ENCODE measurements around the gene PRKCA.

- TF ChIP-seq EP300 (IDR thresholded peaks at IDR 0.05) (no peak), POLR2A (IDR thresholded peaks at IDR 0.05; ENCODE audit: low read depth) (no peak)
- TF ChIP-seq, protein P1, sequence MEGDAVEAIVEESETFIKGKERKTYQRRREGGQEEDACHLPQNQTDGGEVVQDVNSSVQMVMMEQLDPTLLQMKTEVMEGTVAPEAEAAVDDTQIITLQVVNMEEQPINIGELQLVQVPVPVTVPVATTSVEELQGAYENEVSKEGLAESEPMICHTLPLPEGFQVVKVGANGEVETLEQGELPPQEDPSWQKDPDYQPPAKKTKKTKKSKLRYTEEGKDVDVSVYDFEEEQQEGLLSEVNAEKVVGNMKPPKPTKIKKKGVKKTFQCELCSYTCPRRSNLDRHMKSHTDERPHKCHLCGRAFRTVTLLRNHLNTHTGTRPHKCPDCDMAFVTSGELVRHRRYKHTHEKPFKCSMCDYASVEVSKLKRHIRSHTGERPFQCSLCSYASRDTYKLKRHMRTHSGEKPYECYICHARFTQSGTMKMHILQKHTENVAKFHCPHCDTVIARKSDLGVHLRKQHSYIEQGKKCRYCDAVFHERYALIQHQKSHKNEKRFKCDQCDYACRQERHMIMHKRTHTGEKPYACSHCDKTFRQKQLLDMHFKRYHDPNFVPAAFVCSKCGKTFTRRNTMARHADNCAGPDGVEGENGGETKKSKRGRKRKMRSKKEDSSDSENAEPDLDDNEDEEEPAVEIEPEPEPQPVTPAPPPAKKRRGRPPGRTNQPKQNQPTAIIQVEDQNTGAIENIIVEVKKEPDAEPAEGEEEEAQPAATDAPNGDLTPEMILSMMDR (IDR thresholded peaks at IDR 0.05) = no peak
Observed at GRCh38 chr17:66351701-66352100, 49.3 kb downstream of the PRKCA start.
